Activated naive CD8-positive, alpha-beta T cell treated with anti-CD3 and anti-CD28 coated beads, Interleukin-2, amount 50 U/mL, for 24 hours (primary cell): Measurements from ENCODE around the gene TMED4.

Source experiments
- ATAC-seq: fragments of 150-1000 bp; cut with Tn5 transposase; one replicate; pipeline ENCODE4 v1.10.0; 2021
- DNase-seq: peaks from one replicate; pipeline ENCODE4 v3.0.0; 2021
- H3K27ac Mint-ChIP-seq: one replicate; pipeline ENCODE4 v1.8.0; 2021; ENCODE audit warnings: mild to moderate bottlenecking, mixed read lengths
- H3K27me3 Mint-ChIP-seq: one replicate; pipeline ENCODE4 v1.8.0; 2021; ENCODE audit warnings: mixed read lengths
- H3K36me3 Mint-ChIP-seq: one replicate; pipeline ENCODE4 v1.8.0; 2021; ENCODE audit warnings: low read depth, mixed read lengths
- H3K4me1 Mint-ChIP-seq: one replicate; pipeline ENCODE4 v1.8.0; 2021; ENCODE audit warnings: mixed read lengths
- H3K4me3 Mint-ChIP-seq: one replicate; pipeline ENCODE4 v1.8.0; 2021; ENCODE audit warnings: mild to moderate bottlenecking, moderate library complexity, mixed read lengths
- H3K9me3 Mint-ChIP-seq: one replicate; pipeline ENCODE4 v1.8.0; 2021; ENCODE audit warnings: mixed read lengths

TMED4 gene

GRCh38 chr7:44547536-44548231 lies 34.3 kb downstream of the TMED4 start:
- H3K4me3 Mint-ChIP-seq = no peak overlapping the region
- DNase-seq (no peak), ATAC-seq (no peak)
- no peaks in the 10 kb centered on the region for H3K9me3 Mint-ChIP-seq
- H3K36me3 Mint-ChIP-seq = no peaks in the 10 kb centered on the region
- H3K4me1 Mint-ChIP-seq = peaks cover 3% of the 10 kb centered on the region
- H3K27me3 Mint-ChIP-seq = peaks cover 6% of the 10 kb centered on the region
- H3K27ac Mint-ChIP-seq = no peak overlapping the region

GRCh38 chr7:44541876-44542610 lies 40.0 kb downstream of the TMED4 start:
- no peaks in the 10 kb centered on the region for H3K9me3 Mint-ChIP-seq
- DNase-seq (no peak), ATAC-seq (no peak)
- H3K4me1 Mint-ChIP-seq = no peaks in the 10 kb centered on the region
- H3K4me3 Mint-ChIP-seq = no peak overlapping the region
- peaks cover 3% of the 10 kb centered on the region for H3K27me3 Mint-ChIP-seq
- H3K27ac Mint-ChIP-seq = no peak overlapping the region
- no peaks in the 10 kb centered on the region for H3K36me3 Mint-ChIP-seq

GRCh38 chr7:44541028-44541869 lies 40.8 kb downstream of the TMED4 start, which contains the start of gene NPC1L1:
Gene NPC1L1 (minus strand): TSS chr7:44541330. CDS start chr7:44541259, 71 bp downstream.
- no peak for DNase-seq
- Mint-ChIP-seq H3K27ac (no peak within 1 kb of the TSS), H3K27me3 (peaks cover 3% of the 10 kb centered on the region), H3K4me3 (no peak within 1 kb of the TSS), H3K4me1 (no peaks in the 10 kb centered on the region), H3K9me3 (no peaks in the 10 kb centered on the region), H3K36me3 (no peaks in the 10 kb centered on the region)
- ATAC-seq = no peak

- no peaks in the 10 kb centered on the region for H3K36me3 Mint-ChIP-seq
- ATAC-seq (no peak), DNase-seq (no peak)
- H3K27me3 Mint-ChIP-seq = peaks cover 3% of the 10 kb centered on the region
- H3K4me3 Mint-ChIP-seq = no peak overlapping the region
- no peak overlapping the region for H3K27ac Mint-ChIP-seq
- H3K9me3 Mint-ChIP-seq = no peaks in the 10 kb centered on the region
- H3K4me1 Mint-ChIP-seq = no peaks in the 10 kb centered on the region
Measured at GRCh38 chr7:44540592-44541027, 41.4 kb downstream of the TMED4 start.

GRCh38 chr7:44539669-44540506 lies 42.1 kb downstream of the TMED4 start:
- no peaks in the 10 kb centered on the region for H3K36me3 Mint-ChIP-seq
- no peak for DNase-seq
- H3K4me3 Mint-ChIP-seq = no peak overlapping the region

DNA sequence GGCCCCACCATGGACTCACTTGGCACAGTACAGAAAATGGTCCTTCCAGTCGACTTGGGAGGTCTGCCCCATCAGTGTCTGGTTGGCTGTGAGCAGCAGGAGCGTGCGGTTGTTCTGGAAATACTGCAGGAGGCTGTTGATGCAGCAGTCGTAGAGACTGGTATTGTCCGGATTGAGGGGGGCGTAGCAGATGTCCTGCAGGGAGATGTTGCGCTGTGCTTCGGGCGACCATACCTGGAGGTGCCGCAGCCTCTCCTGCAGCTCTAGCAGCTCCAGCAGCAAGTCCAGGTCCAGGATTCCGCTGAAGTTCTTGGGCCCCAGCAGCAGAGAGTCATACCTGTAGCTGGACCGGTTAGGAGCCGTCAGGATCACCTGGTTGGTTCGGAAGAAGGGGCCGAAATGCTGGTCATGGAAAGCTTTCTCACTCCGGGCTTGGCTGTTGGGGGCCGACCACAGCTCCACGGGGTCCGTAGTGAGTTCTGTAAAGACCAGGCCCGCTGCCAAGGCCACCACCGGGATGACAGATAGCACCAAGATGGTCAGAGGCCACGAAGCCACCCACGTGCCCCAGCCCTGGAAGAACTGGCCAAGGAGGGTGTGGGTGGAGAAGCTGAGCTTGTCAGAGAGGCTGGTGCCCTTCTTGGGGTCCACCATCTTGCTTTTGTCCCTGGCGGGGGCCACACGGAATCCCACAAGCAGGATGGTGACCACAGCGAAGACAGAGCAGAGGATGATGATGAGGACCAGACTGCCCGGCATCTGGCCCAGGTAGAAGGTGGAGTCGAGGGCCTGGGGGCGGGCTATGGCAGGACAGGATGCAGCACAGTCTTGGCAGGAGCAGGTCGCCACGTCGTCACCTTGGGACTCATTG lies 43.0 kb downstream of the TMED4 start:
- Mint-ChIP-seq H3K27me3 (peaks cover 3% of the 10 kb centered on the region), H3K36me3 (no peaks in the 10 kb centered on the region), H3K4me1 (no peaks in the 10 kb centered on the region), H3K4me3 (no peak overlapping the region), H3K9me3 (no peaks in the 10 kb centered on the region), H3K27ac (no peak overlapping the region)
- no peak for ATAC-seq
- no peak for DNase-seq

More at GRCh38 chr7:44539669-44540506, 42.1 kb downstream of the TMED4 start:
- peaks cover 3% of the 10 kb centered on the region for H3K27me3 Mint-ChIP-seq
- H3K27ac Mint-ChIP-seq = no peak overlapping the region
- no peaks in the 10 kb centered on the region for H3K9me3 Mint-ChIP-seq
- no peaks in the 10 kb centered on the region for H3K4me1 Mint-ChIP-seq
- no peak for ATAC-seq

DNA sequence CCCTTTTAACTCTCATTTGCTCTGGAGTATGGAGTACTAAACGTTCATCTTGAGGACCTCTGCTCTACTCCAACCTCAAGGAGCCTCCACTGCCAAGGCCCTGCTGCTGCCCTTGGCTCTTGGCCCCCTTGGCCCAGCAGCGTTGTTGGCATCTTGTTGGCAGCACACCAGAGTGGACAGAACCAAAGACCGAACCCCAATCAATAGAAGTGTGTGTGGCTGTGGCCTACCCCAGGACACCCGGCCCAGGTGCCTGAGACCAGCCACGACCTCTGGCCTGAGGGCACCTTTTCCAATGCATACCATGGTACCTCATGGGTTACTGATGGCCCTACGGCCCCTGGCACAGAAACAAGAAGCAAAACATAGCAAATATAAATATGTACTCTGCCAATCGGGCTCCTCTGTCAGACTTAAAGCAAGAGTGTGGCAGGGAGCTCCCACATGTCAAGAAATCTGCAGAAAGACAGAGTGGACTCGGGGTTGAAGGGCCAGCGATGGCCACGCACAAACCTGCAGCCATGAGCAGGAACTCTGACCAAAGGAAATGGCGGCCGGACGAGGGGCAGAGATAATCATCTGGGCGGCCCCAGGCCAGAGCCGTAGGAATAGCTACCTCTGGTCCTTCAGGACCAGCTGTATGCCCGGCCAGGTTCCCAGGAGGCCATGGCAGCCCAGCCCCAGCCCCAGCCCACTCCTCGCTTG lies 43.8 kb downstream of the TMED4 start:
- Mint-ChIP-seq H3K4me3 (no peak overlapping the region), H3K27ac (no peak overlapping the region), H3K27me3 (no peaks in the 10 kb centered on the region), H3K36me3 (no peaks in the 10 kb centered on the region), H3K9me3 (no peaks in the 10 kb centered on the region), H3K4me1 (no peaks in the 10 kb centered on the region)
- ATAC-seq (no peak), DNase-seq (no peak)

GRCh38 chr7:44537442-44537841 lies 44.6 kb downstream of the TMED4 start:
- ATAC-seq = no peak

DNA sequence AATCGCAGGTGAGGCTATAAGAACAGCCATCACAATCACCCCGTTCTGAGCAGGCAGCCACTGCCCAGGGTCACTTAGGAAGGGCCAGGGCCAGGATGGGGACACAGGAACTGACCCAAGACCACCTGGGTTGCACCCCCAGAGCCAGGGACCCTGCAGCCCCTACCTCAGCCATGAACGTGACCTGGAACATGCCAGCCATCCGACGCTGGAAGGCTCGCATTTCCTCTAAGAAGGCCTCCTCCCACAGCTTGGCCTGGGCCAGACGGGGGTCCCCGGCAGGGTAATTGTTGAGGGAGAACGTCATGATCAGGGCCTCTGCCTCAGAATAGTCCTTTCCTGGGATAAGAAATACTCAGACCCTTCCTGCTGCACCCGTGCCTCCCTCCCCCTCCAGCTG lies 45.9 kb downstream of the TMED4 start:
- Mint-ChIP-seq H3K27me3 (no peaks in the 10 kb centered on the region), H3K4me3 (no peak overlapping the region), H3K4me1 (no peaks in the 10 kb centered on the region), H3K27ac (no peak overlapping the region), H3K9me3 (no peaks in the 10 kb centered on the region), H3K36me3 (no peaks in the 10 kb centered on the region)
- ATAC-seq (no peak), DNase-seq (no peak)

More at GRCh38 chr7:44537442-44537841, 44.6 kb downstream of the TMED4 start:
- no peaks in the 10 kb centered on the region for H3K4me1 Mint-ChIP-seq
- no peak for DNase-seq
- H3K4me3 Mint-ChIP-seq = no peak overlapping the region
- no peaks in the 10 kb centered on the region for H3K36me3 Mint-ChIP-seq
- H3K9me3 Mint-ChIP-seq = no peaks in the 10 kb centered on the region
- no peak overlapping the region for H3K27ac Mint-ChIP-seq
- H3K27me3 Mint-ChIP-seq = no peaks in the 10 kb centered on the region

DNA sequence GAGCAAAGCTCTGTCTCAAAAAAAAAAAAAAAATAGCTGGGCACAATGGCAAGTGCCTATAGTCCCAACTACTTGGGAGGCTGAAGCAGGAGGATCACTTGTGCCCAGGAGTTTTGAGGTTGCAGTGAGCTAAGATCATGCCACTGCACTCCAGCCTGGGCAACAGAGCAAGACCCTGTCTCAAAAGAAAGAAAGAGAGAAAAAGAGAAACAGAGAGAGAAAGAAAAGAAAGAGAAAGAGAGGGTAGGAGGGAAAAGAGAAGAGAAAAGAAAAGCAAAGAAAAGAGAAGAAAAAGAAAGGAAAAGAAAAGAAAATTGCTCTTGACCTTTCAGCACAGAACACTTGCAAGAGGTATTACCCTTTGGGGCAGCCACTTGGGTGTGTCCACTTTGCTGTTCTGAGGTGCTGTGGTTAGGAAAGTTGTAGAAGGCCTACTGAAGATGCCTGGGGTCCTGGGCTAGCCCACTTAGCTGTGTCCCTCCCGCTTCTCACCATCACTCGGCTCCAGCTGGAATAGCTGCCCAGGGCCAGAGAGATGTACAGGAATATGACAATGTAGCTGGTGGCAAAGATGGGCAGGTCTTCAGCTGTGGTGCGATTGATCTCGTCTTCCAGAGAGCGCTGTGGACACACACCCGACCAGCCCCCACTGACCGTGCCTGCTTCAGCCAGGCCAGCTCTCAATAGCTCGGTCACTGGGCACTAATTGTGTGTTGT lies 46.5 kb downstream of the TMED4 start:
- DNase-seq (no peak), ATAC-seq (no peak)
- H3K9me3 Mint-ChIP-seq = no peaks in the 10 kb centered on the region
- no peaks in the 10 kb centered on the region for H3K36me3 Mint-ChIP-seq
- H3K27ac Mint-ChIP-seq = no peak overlapping the region
- no peaks in the 10 kb centered on the region for H3K4me1 Mint-ChIP-seq
- H3K27me3 Mint-ChIP-seq = no peaks in the 10 kb centered on the region
- H3K4me3 Mint-ChIP-seq = no peak overlapping the region

DNA sequence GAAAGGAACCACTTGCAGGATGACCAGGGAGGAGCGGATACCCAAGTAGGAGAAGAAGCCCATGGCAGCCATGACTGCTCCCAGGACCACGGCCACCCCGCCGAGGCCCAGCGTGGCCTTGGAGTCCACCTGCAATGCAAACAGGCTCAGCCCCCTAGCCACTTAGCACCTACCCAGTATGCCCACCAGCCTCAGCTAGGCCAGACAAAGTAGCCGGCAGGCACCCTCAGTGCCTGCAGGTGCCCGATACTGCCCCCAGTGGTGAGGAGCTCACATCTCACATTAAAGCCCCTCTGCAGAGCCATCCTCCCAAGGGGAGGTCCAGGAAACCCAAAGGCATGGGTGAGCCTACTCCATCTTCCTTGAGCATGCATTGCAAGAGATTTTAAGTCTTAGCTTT lies 47.5 kb downstream of the TMED4 start:
- no peaks in the 10 kb centered on the region for H3K9me3 Mint-ChIP-seq
- H3K4me3 Mint-ChIP-seq = no peak overlapping the region
- H3K27ac Mint-ChIP-seq = no peak overlapping the region
- peak; percentile 72 for ATAC-seq
- H3K36me3 Mint-ChIP-seq = no peaks in the 10 kb centered on the region
- DNase-seq = peak; percentile 65
- H3K27me3 Mint-ChIP-seq = no peaks in the 10 kb centered on the region
- no peaks in the 10 kb centered on the region for H3K4me1 Mint-ChIP-seq

- DNase-seq (no peak), ATAC-seq (no peak)
- no peaks in the 10 kb centered on the region for H3K27me3 Mint-ChIP-seq
- H3K27ac Mint-ChIP-seq = no peak overlapping the region
- H3K36me3 Mint-ChIP-seq = no peaks in the 10 kb centered on the region
- no peak overlapping the region for H3K4me3 Mint-ChIP-seq
- H3K4me1 Mint-ChIP-seq = no peaks in the 10 kb centered on the region
- H3K9me3 Mint-ChIP-seq = no peaks in the 10 kb centered on the region
Measured at GRCh38 chr7:44534087-44534486, 47.9 kb downstream of the TMED4 start.
